ENCODE measurements around the gene KRT25. TPM values are rescaled to one million over a fixed set of nuclear protein-coding genes. Genes with fewer than 3 reads are reported as not detected.

The KRT25 gene
- total RNA-seq, 1 experiment from 2014 or later = not detected

GRCh38 chr17:40793832-40794231, 38.7 kb upstream of the KRT25 start:
- peaks cover 15% of the 10 kb centered on the region for H3K27me3 Mint-ChIP-seq (ENCODE audit: insufficient read depth, unreplicated experiment)
- CTCF ChIA-PET = interaction anchor here (2.9 to 6.6 kb wide), 2 partner anchors 174 to 178 kb away, joined by 35 to 68 read pairs; no protein-coding TSS in a partner anchor
- H3K36me3 Mint-ChIP-seq (ENCODE audit: insufficient read depth, unreplicated experiment) = no peaks in the 10 kb centered on the region
- no peaks in the 10 kb centered on the region for H3K4me1 Mint-ChIP-seq (ENCODE audit: insufficient read depth, unreplicated experiment)
- no peak for TF ChIP-seq CTCF (IDR thresholded peaks at IDR 0.05; ENCODE audit: unreplicated experiment)
- intact Hi-C loops (cut with micrococcal nuclease) = no loop called here
- no TSS peak for BruUV-seq (replicated peaks)
- no peaks in the 10 kb centered on the region for H3K9me3 Mint-ChIP-seq (ENCODE audit: unreplicated experiment)
- H3K27ac Mint-ChIP-seq (ENCODE audit: low read depth, unreplicated experiment) = no peak overlapping the region
- H3K4me3 Mint-ChIP-seq (ENCODE audit: unreplicated experiment) = no peak overlapping the region
- POLR2A ChIA-PET = interaction anchor here (1.2 to 1.5 kb wide), 2 partner anchors 171 to 174 kb away, joined by 3 to 4 read pairs; no protein-coding TSS in a partner anchor
- DNase-seq (ENCODE audit: unreplicated experiment) = no peak

GRCh38 chr17:40791787-40792436, 36.8 kb upstream of the KRT25 start:
- Mint-ChIP-seq H3K4me1 (ENCODE audit: insufficient read depth, unreplicated experiment) (no peaks in the 10 kb centered on the region), H3K36me3 (ENCODE audit: insufficient read depth, unreplicated experiment) (no peaks in the 10 kb centered on the region), H3K4me3 (ENCODE audit: unreplicated experiment) (no peak overlapping the region), H3K27me3 (ENCODE audit: insufficient read depth, unreplicated experiment) (peaks cover 15% of the 10 kb centered on the region), H3K27ac (ENCODE audit: low read depth, unreplicated experiment) (no peak overlapping the region), H3K9me3 (ENCODE audit: unreplicated experiment) (no peaks in the 10 kb centered on the region)
- DNase-seq (ENCODE audit: unreplicated experiment) = peak; percentile 49
- POLR2A ChIA-PET = interaction anchor here (0.6 to 2.1 kb wide), 9 partner anchors 17 to 225 kb away, joined by 3 to 7 read pairs (median 3); partner anchors contain the start of gene SMARCE1
- CTCF ChIA-PET = interaction anchor here (0.6 to 6.6 kb wide), 22 partner anchors 10 to 871 kb away, joined by 3 to 68 read pairs (median 3); partner anchors contain the start of genes KRT27 and SMARCE1
- BruUV-seq (replicated peaks) = no TSS peak
- TF ChIP-seq CTCF (IDR thresholded peaks at IDR 0.05; ENCODE audit: unreplicated experiment) = peak; percentile 56
- intact Hi-C loops (cut with micrococcal nuclease) = loop anchor here (1.0 kb wide), 2 partner anchors 172 to 177 kb away; no protein-coding TSS in a partner anchor

GRCh38 chr17:40791111-40791510, 36.0 kb upstream of the KRT25 start:
- no peak for TF ChIP-seq CTCF (IDR thresholded peaks at IDR 0.05; ENCODE audit: unreplicated experiment)
- BruUV-seq (replicated peaks) = no TSS peak
- H3K27ac Mint-ChIP-seq (ENCODE audit: low read depth, unreplicated experiment) = no peak overlapping the region
- DNase-seq (ENCODE audit: unreplicated experiment) = no peak
- no peak overlapping the region for H3K4me3 Mint-ChIP-seq (ENCODE audit: unreplicated experiment)
- intact Hi-C loops (cut with micrococcal nuclease) = loop anchor here (1.0 kb wide), 1 partner anchor 171 kb away; no protein-coding TSS in a partner anchor
- ChIA-PET POLR2A (interaction anchor here (0.8 to 2.1 kb wide), 4 partner anchors 94 to 176 kb away, joined by 3 to 7 read pairs (median 4); no protein-coding TSS in a partner anchor), CTCF (interaction anchor here (0.6 to 6.6 kb wide), 20 partner anchors 9 to 831 kb away, joined by 3 to 68 read pairs (median 3); partner anchors contain the start of genes KRT27 and KRTAP29-1)
- peaks cover 10% of the 10 kb centered on the region for H3K27me3 Mint-ChIP-seq (ENCODE audit: insufficient read depth, unreplicated experiment)
- H3K36me3 Mint-ChIP-seq (ENCODE audit: insufficient read depth, unreplicated experiment) = no peaks in the 10 kb centered on the region
- no peaks in the 10 kb centered on the region for H3K9me3 Mint-ChIP-seq (ENCODE audit: unreplicated experiment)
- H3K4me1 Mint-ChIP-seq (ENCODE audit: insufficient read depth, unreplicated experiment) = no peaks in the 10 kb centered on the region

- Mint-ChIP-seq H3K36me3 (ENCODE audit: insufficient read depth, unreplicated experiment) (no peaks in the 10 kb centered on the region), H3K4me1 (ENCODE audit: insufficient read depth, unreplicated experiment) (no peaks in the 10 kb centered on the region), H3K27ac (ENCODE audit: low read depth, unreplicated experiment) (no peak within 1 kb of the TSS), H3K4me3 (ENCODE audit: unreplicated experiment) (no peak within 1 kb of the TSS), H3K27me3 (ENCODE audit: insufficient read depth, unreplicated experiment) (peaks cover 25% of the 10 kb centered on the region), H3K9me3 (ENCODE audit: unreplicated experiment) (no peaks in the 10 kb centered on the region)
- no TSS peak for BruUV-seq (replicated peaks)
- CTCF ChIA-PET = interaction anchor here (0.6 to 1.1 kb wide), 3 partner anchors 9 to 766 kb away, joined by 3 read pairs; no protein-coding TSS in a partner anchor
- POLR2A ChIA-PET = no interaction called here
- intact Hi-C loops (cut with micrococcal nuclease) = no loop called here
- DNase-seq (ENCODE audit: unreplicated experiment) = no peak
- no peak for TF ChIP-seq CTCF (IDR thresholded peaks at IDR 0.05; ENCODE audit: unreplicated experiment)
Observed at GRCh38 chr17:40782450-40782849, 27.3 kb upstream of the KRT25 start, which contains the start of gene KRT27. TSS of gene KRT27 (minus strand) at chr17:40782550. CDS start at chr17:40782493, 57 bp downstream.
